ENCODE measurements around the gene DRD2.

GRCh38 chr11:113519989-113520613, 44.9 kb upstream of the DRD2 start:
- TF ChIP-seq CTCF (IDR thresholded peaks at IDR 0.05) = no peak
- no peak for TF ChIP-seq POLR2A (IDR thresholded peaks at IDR 0.05)
- no peak for TF ChIP-seq EP300 (IDR thresholded peaks at IDR 0.05)

Measured in upper lobe of left lung (tissue), 4 donors.